ENCODE results near the gene LRRC75B. TPM values are rescaled to one million over a fixed set of nuclear protein-coding genes. Genes with fewer than 3 reads are reported as not detected.

The LRRC75B gene
- total RNA-seq, 1 experiment from 2014 or later = 18.1 TPM

DNA sequence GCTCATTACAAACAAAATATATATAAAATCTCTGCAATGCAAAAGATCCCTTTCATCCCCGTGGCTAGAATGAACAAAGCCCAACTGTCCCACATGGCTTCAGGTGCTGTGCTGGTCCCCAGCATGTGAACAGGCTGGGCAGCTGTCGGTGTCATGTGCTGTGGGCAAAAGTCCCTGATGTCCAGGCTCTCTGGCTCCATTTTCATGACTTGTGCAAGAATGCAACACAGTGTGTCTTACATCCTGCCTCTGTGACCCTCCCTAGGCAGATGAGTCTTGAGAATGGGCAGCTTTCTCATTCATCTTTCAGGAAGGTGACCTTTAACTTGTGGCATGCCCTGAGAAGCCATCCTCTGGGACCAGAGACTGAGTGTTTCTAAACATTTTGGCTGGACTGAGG is 52.4 kb downstream of the LRRC75B start:
- no peak overlapping the region for H4K8ac ChIP-seq (replicated peaks; ENCODE audit: insufficient read length, low read depth, low read length)
- no peaks in the 10 kb centered on the region for H3K4me1 Mint-ChIP-seq
- WGBS (ENCODE audit: extremely low coverage, insufficient read length, low lambda C conversion rate) = no CpG with 5 or more reads among the region's 2 CpGs
- H2BK5ac ChIP-seq (ENCODE audit: insufficient read length, low read length) = no peak overlapping the region
- no peak overlapping the region for H3K4me2 ChIP-seq (ENCODE audit: insufficient read depth, insufficient read length, low read length)
- no peaks in the 10 kb centered on the region for H3K79me1 ChIP-seq (ENCODE audit: insufficient read depth, low read depth, low read length, poor library complexity, severe bottlenecking)
- peaks cover 8 to 53% (median 45%) of the 10 kb centered on the region in 3 experiments; a peak in 6 of 7 replicates for H3K36me3 Mint-ChIP-seq (ENCODE audit: insufficient read depth in 1 of 3, low read depth in 3 of 3)
- H3K27me3 ChIP-seq (ENCODE audit: insufficient read depth, low read length) = no peaks in the 10 kb centered on the region
- H3K14ac ChIP-seq (ENCODE audit: insufficient read depth, low read length) = no peak overlapping the region
- no peak overlapping the region for H2BK20ac ChIP-seq (ENCODE audit: low read depth, low read length, poor library complexity, severe bottlenecking)
- no peak overlapping the region for H3K4me3 Mint-ChIP-seq
- H3K9me3 Mint-ChIP-seq = no peaks in the 10 kb centered on the region
- DNase-seq = no peak
- TF ChIP-seq, protein P1, sequence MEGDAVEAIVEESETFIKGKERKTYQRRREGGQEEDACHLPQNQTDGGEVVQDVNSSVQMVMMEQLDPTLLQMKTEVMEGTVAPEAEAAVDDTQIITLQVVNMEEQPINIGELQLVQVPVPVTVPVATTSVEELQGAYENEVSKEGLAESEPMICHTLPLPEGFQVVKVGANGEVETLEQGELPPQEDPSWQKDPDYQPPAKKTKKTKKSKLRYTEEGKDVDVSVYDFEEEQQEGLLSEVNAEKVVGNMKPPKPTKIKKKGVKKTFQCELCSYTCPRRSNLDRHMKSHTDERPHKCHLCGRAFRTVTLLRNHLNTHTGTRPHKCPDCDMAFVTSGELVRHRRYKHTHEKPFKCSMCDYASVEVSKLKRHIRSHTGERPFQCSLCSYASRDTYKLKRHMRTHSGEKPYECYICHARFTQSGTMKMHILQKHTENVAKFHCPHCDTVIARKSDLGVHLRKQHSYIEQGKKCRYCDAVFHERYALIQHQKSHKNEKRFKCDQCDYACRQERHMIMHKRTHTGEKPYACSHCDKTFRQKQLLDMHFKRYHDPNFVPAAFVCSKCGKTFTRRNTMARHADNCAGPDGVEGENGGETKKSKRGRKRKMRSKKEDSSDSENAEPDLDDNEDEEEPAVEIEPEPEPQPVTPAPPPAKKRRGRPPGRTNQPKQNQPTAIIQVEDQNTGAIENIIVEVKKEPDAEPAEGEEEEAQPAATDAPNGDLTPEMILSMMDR (conservative IDR thresholded peaks at IDR 0.05) = no peak
- H3K9ac ChIP-seq (ENCODE audit: extremely low read depth, insufficient read length, low read length) = no peak overlapping the region
- no peaks in the 10 kb centered on the region for H3K23me2 ChIP-seq (ENCODE audit: insufficient read length, low read depth, low read length, poor library complexity, severe bottlenecking)
- H4K5ac ChIP-seq (ENCODE audit: insufficient read length, low read depth, low read length) = no peak overlapping the region
- H2BK12ac ChIP-seq (ENCODE audit: insufficient read length, low read depth, low read length) = no peak overlapping the region
- no peak overlapping the region for H2BK15ac ChIP-seq (ENCODE audit: low read depth, low read length)
- no peak overlapping the region for H2AK5ac ChIP-seq (ENCODE audit: insufficient read length, low read length)
- no peak overlapping the region for H3T11ph ChIP-seq (ENCODE audit: low read length)
- no peak overlapping the region for H3K23ac ChIP-seq (ENCODE audit: insufficient read length, low read depth, low read length)
- no peaks in the 10 kb centered on the region for H4K20me1 ChIP-seq (ENCODE audit: control insufficient read depth, insufficient read depth, insufficient read length)
- H3K9me3 ChIP-seq (ENCODE audit: control insufficient read depth, low read depth, low read length) = no peaks in the 10 kb centered on the region
- H3K27ac ChIP-seq (ENCODE audit: insufficient read length, low read depth, low read length) = no peak overlapping the region
- no peak overlapping the region for H3K4ac ChIP-seq (ENCODE audit: low read depth, low read length)
- no peak overlapping the region for H3K18ac ChIP-seq (ENCODE audit: insufficient read length, low read depth, low read length)
- H3K79me2 ChIP-seq (ENCODE audit: insufficient read depth, low read length) = no peaks in the 10 kb centered on the region
- no peak overlapping the region for H3K56ac ChIP-seq (ENCODE audit: insufficient read length, low read depth, low read length)
- H3K27me3 Mint-ChIP-seq (ENCODE audit: low read depth) = no peaks in the 10 kb centered on the region
- H2AFZ ChIP-seq (ENCODE audit: low read length) = no peak overlapping the region
- H3K4me1 ChIP-seq (ENCODE audit: insufficient read depth, low read length) = no peaks in the 10 kb centered on the region
- no peak overlapping the region for H4K91ac ChIP-seq (ENCODE audit: insufficient read length, low read depth, low read length)
- no peak overlapping the region for H3K27ac Mint-ChIP-seq
- no peak overlapping the region for H2BK120ac ChIP-seq (ENCODE audit: low read depth, low read length, poor library complexity, severe bottlenecking)

Measured in H9 (cell line).